B cell (primary cell): ENCODE data around the gene AGBL4.

Experiments used
- EZH2 ChIP-seq: IDR thresholded peaks from 2 replicates; pipeline ENCODE4 v1.6.1; 2012; ENCODE audit warnings: borderline replicate concordance, low read depth, mild to moderate bottlenecking, moderate library complexity, low read length; ENCODE audit not compliant: insufficient read depth, poor library complexity, severe bottlenecking
- TF ChIP-seq, protein P1 (sequence below): fragments of 200-600 bp; IDR thresholded peaks from one replicate; pipeline ENCODE4 v1.8.0; 2022; ENCODE audit warnings: antibody characterized with exemption, mild to moderate bottlenecking

- TF ChIP-seq, protein P1, sequence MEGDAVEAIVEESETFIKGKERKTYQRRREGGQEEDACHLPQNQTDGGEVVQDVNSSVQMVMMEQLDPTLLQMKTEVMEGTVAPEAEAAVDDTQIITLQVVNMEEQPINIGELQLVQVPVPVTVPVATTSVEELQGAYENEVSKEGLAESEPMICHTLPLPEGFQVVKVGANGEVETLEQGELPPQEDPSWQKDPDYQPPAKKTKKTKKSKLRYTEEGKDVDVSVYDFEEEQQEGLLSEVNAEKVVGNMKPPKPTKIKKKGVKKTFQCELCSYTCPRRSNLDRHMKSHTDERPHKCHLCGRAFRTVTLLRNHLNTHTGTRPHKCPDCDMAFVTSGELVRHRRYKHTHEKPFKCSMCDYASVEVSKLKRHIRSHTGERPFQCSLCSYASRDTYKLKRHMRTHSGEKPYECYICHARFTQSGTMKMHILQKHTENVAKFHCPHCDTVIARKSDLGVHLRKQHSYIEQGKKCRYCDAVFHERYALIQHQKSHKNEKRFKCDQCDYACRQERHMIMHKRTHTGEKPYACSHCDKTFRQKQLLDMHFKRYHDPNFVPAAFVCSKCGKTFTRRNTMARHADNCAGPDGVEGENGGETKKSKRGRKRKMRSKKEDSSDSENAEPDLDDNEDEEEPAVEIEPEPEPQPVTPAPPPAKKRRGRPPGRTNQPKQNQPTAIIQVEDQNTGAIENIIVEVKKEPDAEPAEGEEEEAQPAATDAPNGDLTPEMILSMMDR, result no peak
- TF ChIP-seq EZH2, result no peak
Observed at GRCh38 chr1:50047916-50048694, 24.4 kb upstream of the AGBL4 start.
